Right ventricle myocardium inferior (tissue), 1 donor: Measurements from ENCODE around the gene EMSY. TPM values are rescaled to one million over a fixed set of nuclear protein-coding genes. Genes with fewer than 3 reads are reported as not detected.
"Not testable (repeated sequence)": the region's sequence is repeated elsewhere in the genome, so short reads cannot be mapped to it uniquely, and the experiment has no call there.

Experiments
- ATAC-seq: fragments of 200-7000 bp; cut with Tn5 transposase; one replicate; pipeline ENCODE4 v1.9.1; 2020; ENCODE audit warnings: mild to moderate bottlenecking, moderate library complexity
- DNase-seq: peaks from one replicate; pipeline ENCODE4 v3.0.0; 2021; ENCODE audit errors: missing footprints
- intact Hi-C: fragments of 100-400 bp; cut with DNase I; formaldehyde crosslinking; loops from one replicate; pipeline ENCODE4 v1.11.0; 2022
- long read RNA-seq: library from polyadenylated mRNA; unstranded; transcript quantifications from one replicate; pipeline ENCODE4 v2.0.0, GENCODE V29; 2021
- total RNA-seq: library from RNA; stranded (reverse); fragmentation: NEBNext Ultra II Directional; extraction: Animal tissue kit (Norgen Biotek cat#: 25700); gene quantifications from one replicate; pipeline ENCODE4 v1.2.1, GENCODE V29; 2021
- donor health status: DM: no; HTN: yes; CAD: no; lungs with severe emphysema.

The EMSY gene, protein sequence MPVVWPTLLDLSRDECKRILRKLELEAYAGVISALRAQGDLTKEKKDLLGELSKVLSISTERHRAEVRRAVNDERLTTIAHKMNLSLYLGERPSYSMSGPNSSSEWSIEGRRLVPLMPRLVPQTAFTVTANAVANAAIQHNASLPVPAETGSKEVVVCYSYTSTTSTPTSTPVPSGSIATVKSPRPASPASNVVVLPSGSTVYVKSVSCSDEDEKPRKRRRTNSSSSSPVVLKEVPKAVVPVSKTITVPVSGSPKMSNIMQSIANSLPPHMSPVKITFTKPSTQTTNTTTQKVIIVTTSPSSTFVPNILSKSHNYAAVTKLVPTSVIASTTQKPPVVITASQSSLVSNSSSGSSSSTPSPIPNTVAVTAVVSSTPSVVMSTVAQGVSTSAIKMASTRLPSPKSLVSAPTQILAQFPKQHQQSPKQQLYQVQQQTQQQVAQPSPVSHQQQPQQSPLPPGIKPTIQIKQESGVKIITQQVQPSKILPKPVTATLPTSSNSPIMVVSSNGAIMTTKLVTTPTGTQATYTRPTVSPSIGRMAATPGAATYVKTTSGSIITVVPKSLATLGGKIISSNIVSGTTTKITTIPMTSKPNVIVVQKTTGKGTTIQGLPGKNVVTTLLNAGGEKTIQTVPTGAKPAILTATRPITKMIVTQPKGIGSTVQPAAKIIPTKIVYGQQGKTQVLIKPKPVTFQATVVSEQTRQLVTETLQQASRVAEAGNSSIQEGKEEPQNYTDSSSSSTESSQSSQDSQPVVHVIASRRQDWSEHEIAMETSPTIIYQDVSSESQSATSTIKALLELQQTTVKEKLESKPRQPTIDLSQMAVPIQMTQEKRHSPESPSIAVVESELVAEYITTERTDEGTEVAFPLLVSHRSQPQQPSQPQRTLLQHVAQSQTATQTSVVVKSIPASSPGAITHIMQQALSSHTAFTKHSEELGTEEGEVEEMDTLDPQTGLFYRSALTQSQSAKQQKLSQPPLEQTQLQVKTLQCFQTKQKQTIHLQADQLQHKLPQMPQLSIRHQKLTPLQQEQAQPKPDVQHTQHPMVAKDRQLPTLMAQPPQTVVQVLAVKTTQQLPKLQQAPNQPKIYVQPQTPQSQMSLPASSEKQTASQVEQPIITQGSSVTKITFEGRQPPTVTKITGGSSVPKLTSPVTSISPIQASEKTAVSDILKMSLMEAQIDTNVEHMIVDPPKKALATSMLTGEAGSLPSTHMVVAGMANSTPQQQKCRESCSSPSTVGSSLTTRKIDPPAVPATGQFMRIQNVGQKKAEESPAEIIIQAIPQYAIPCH (N-terminal part only)
- total RNA-seq: 17.9 TPM
- long read RNA-seq: 0 reads

- DNase-seq (peak; percentile 98), ATAC-seq (peak; percentile 98)
- intact Hi-C loops: loop anchor here (1.0 to 2.0 kb wide), 3 partner anchors 63 to 238 kb away; partner anchors contain the start of genes GVQW3, THAP12 and WNT11
These were observed at the start of gene EMSY for GRCh38 chr11:76444384-76445120. Gene EMSY (plus strand): TSS chr11:76445018. CDS start chr11:76446939, 1,921 bp downstream.

DNA sequence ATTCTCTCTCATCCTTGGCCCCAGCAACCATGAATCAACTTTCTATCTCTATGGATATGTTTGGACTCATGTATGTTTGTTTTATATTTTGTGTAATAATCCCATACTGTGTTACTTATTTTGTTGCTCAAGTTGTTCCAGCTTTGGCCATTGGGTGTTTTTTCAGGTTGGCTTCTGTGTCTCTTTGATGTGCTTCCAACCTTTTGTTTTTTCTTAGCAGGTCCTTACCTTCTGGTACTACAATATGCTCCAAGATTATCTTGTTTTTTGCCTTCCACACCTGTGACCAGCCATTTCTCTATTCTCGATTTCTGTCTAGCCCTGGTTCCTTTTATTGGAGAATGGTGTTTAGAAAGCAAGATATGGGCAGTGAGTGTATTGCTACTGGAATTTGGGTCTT, 49.5 kb upstream of the EMSY start:
- DNase-seq (no peak), ATAC-seq (no peak)
- intact Hi-C loops: no loop called here

DNA sequence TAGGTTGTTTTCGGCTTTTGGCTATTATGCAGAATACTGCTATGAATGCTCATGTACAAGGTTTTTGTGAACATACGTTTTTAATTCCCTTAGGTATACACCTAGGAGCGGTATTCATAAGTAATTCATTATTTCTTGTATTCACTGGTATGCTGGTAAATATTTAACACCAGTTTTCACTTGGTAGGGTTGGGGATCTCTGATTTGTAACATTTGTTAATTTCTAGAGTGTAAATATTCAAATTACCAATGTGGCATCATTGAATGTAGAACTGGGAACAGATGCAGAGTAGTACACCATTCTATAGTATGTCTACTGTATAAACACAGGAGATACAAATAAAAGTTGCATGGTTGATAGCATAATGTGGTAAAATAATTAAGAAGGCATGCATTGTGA, 47.4 kb upstream of the EMSY start:
- ATAC-seq (no peak), DNase-seq (no peak)
- intact Hi-C loops: no loop called here

GRCh38 chr11:76400967-76401366, 43.9 kb upstream of the EMSY start:
- DNase-seq (no peak), ATAC-seq (no peak)
- intact Hi-C loops: no loop called here

DNA sequence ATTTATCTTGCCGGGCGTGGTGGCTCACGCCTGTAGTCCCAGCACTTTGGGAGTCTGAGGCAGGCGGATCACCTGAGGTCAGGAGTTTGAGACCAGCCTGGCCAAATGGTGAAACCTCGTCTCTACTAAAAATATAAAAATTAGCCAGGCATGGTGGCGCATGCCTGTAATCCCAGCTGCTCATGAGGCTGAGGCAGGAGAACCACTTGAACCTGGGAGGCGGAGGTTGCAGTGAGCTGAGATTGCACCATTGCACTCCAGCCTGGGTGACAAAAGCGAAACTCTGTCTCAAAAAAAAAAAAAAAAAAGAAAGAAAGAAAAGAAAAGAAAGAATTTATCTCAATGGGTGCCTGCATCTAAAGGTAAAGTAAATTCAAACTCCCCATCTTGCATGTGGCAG, 43.3 kb upstream of the EMSY start:
- DNase-seq, ATAC-seq, intact Hi-C loops: not testable (repeated sequence)

- no peak for DNase-seq
- ATAC-seq: no peak
- intact Hi-C loops: no loop called here
These were observed 38.5 kb upstream of the EMSY start for GRCh38 chr11:76406359-76406758.

GRCh38 chr11:76408171-76408965, 36.5 kb upstream of the EMSY start:
- ATAC-seq: no peak
- no peak for DNase-seq
- intact Hi-C loops: no loop called here

GRCh38 chr11:76410851-76411357, 33.9 kb upstream of the EMSY start:
- intact Hi-C loops: no loop called here
- ATAC-seq (no peak), DNase-seq (no peak)

DNA sequence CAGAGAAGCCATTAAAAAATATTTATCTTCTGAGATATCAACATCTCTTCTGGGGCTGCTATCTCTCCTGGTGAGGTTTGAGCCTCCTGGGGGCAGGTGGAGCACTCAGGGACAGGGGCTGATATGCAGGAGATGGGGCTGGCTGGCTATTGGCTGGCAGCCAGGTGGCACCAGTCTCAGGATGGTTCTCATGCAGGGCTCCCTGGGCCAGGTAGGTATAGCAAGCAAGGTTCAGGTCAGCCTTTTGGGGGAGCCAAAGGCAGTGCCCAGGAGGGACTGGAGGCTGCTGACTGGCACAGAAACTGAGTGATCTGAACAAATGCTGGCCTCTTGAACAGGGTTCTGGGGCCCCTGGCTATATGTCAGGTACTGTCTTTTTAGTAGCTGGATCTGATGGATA, 29.7 kb upstream of the EMSY start:
- no peak for ATAC-seq
- DNase-seq: no peak
- intact Hi-C loops: no loop called here

DNA sequence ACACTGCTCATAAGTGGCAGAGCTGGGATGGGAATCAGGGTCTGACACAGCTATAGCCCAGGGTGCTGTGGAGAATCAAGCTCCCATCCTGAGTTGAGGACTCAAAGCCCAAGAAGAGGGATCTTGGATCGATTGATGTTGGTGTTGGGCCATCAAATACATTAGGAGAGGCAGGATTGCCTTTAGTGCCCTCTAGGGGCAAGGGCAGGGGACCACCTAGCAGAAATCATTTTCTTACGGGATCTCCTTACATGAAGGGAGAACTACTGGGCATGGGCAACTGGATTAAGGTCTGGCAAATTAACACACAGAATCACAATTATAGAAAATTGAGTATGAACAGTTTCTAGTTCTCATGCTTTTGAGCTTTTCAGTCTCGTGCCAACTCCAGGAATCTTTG, 24.9 kb upstream of the EMSY start:
- DNase-seq (no peak), ATAC-seq (no peak)
- intact Hi-C loops: no loop called here

- ATAC-seq: no peak
- no peak for DNase-seq
- intact Hi-C loops: no loop called here
These were observed 20.4 kb upstream of the EMSY start for GRCh38 chr11:76424379-76424778.

DNA sequence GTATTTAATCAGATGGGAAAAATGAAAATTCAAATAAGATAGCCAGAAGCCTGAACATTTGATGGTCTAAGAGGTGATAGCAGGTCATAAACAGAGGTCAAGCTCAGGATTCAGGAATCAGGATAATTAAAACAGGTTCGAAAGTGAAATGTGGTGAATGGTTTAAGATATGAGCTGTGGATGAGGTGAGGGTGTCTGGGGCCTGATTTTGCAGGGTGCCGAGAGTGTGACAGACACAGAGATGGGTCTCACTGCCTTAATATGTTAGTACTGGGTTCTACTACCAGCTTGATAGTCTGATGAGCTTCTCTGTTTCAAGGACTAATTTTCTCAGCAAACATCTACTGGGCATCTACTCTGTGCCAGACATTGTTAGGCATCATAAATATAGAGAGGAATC, 19.9 kb upstream of the EMSY start:
- intact Hi-C loops: no loop called here
- no peak for ATAC-seq
- no peak for DNase-seq

- ATAC-seq: no peak
- DNase-seq: no peak
- intact Hi-C loops: no loop called here
These were observed 18.2 kb upstream of the EMSY start for GRCh38 chr11:76426660-76427059.

DNA sequence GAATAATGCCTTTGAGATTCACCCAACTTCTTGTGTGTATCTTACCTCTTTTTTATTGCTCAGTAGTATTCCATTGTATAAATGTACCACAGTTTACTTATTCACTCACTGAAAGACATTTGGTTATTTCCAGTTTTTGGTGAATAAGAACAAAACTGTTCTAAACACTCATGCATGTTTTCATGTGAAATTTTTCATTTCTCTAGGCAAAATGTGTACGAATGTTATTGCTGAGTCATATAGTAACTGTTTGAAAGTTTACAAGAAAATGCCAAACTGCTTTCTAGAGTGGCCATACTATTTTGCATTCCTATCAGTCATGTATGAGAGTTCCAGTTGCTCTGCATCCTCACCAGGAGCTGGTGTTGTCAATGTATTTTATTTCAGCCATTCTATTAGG, 8.8 kb upstream of the EMSY start:
- DNase-seq: no peak
- no peak for ATAC-seq
- intact Hi-C loops: no loop called here

GRCh38 chr11:76443268-76443980, 1.4 kb upstream of the EMSY start:
- DNase-seq (no peak), ATAC-seq (no peak)
- intact Hi-C loops: loop anchor here (2.0 kb wide), 1 partner anchor 417 kb away; the partner anchor contains the start of gene ACER3

GRCh38 chr11:76444065-76444383, 794 bp upstream of the EMSY start:
- no peak for ATAC-seq
- no peak for DNase-seq
- intact Hi-C loops: loop anchor here (1.0 to 2.0 kb wide), 3 partner anchors 63 to 237 kb away; partner anchors contain the start of genes GVQW3, THAP12 and WNT11
